Neuron (in vitro differentiated cells): Measurements from ENCODE around the gene S100A13.
"Not testable (repeated sequence)": the region's sequence is repeated elsewhere in the genome, so short reads cannot be mapped to it uniquely, and the experiment has no call there.

Source experiments
- H2AFZ ChIP-seq: one replicate; pipeline ENCODE4 v1.6.1; 2013; ENCODE audit warnings: low read depth, mild to moderate bottlenecking, inconsistent platforms, low read length, moderate library complexity
- H3K27me3 ChIP-seq: one replicate; pipeline ENCODE4 v1.6.1; 2013; ENCODE audit warnings: low read length; ENCODE audit not compliant: insufficient read depth
- H3K36me3 ChIP-seq: one replicate; pipeline ENCODE4 v1.6.1; 2013; ENCODE audit warnings: low read length; ENCODE audit not compliant: insufficient read depth
- H3K4me1 ChIP-seq: one replicate; pipeline ENCODE4 v1.6.1; 2013; ENCODE audit warnings: low read length; ENCODE audit not compliant: insufficient read depth
- H3K4me3 ChIP-seq: 2 replicates; pipeline ENCODE4 v1.5.1; 2013; ENCODE audit warnings: mild to moderate bottlenecking, low read length, moderate library complexity
- H3K9me3 ChIP-seq: one replicate; pipeline ENCODE4 v1.6.1; 2013; ENCODE audit warnings: low read length

Gene S100A13

DNA sequence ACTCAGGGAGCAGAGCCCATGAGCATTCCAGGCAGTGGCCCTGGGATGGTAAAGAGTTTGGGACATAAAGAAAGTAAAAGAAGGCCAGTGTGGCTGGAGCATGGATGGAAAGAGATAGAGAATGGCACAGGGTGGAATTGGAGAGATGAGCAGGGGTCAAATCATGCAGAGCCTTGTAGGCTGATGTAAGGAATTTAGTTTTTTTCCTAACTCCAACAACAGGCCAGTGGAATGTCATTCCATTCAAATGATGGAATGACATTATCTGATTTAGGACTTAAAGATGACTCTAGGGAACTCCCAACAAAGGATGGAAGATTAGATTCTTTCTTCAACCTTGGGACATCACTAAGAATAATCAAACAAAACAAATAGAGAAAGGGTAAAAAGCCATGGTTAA, 48.8 kb downstream of the S100A13 start:
- Histone ChIP-seq H2AFZ (no peak overlapping the region), H3K27me3 (no peaks in the 10 kb centered on the region), H3K36me3 (no peaks in the 10 kb centered on the region), H3K9me3 (no peaks in the 10 kb centered on the region), H3K4me1 (peaks cover 17% of the 10 kb centered on the region), H3K4me3 (no peak overlapping the region)

DNA sequence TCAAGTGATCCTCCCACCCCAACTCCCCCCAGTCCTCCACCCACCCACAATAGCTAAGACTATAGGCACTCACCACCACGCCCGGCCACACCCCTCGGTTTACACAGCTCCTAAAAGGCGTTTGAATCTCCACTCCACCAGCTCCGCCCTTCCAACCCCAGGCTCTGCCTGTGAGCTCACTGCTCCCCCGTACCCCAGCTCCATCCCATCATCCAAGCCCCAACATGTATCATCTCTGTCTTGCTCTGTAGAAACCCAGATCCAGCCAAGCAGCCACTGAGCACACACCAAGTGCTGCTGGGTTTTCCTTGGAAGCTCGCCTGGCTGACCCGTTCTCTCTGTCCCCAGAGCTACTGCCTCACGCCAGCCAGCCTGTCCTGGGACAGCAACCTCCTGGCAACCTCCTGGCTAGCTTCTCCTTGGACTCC, 49.7 kb downstream of the S100A13 start:
- Histone ChIP-seq H3K9me3 (no peaks in the 10 kb centered on the region), H3K4me3 (no peak overlapping the region), H3K36me3 (no peaks in the 10 kb centered on the region), H3K4me1 (peaks cover 20% of the 10 kb centered on the region), H3K27me3 (no peaks in the 10 kb centered on the region), H2AFZ (no peak overlapping the region)

DNA sequence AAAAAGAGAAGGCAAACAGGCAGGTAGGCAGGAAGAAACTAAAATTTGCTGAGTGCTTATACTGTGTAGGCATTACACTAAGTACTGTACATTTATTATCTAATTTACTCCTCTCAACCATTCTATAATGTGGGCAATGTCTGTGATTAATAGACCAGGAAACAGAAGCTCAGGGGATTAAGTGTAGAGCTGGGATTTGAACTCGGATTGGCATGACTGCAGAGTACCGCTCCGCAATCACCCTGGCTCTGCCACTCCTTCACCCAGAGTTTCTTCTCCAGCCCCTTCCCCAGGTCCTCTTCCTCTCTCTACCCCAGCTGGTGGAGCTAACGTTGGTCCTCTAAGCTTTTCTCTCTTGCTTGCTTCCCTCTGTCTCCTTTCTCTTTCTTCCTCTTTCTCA, 50.2 kb downstream of the S100A13 start:
- Histone ChIP-seq H3K9me3 (no peaks in the 10 kb centered on the region), H3K4me3 (no peak overlapping the region), H3K27me3 (no peaks in the 10 kb centered on the region), H3K36me3 (no peaks in the 10 kb centered on the region), H3K4me1 (peaks cover 20% of the 10 kb centered on the region), H2AFZ (no peak overlapping the region)

DNA sequence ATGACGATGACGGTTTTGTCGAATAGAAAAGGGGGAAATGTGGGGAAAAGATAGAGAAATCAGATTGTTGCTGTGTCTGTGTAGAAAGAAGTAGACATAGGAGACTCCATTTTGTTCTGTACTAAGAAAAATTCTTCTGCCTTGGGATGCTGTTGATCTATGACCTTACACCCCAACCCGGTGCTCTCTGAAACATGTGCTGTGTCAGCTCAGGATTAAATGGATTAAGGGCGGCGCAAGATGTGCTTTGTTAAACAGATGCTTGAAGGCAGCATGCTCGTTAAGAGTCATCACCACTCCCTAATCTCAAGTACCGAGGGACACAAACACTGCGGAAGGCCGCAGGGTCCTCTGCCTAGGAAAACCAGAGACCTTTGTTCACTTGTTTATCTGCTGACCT, 51.8 kb downstream of the S100A13 start:
- not testable (repeated sequence) for H3K4me3 ChIP-seq, H3K27me3 ChIP-seq, H2AFZ ChIP-seq, H3K36me3 ChIP-seq, H3K9me3 ChIP-seq
- H3K4me1 ChIP-seq, result peaks cover 20% of the 10 kb centered on the region

DNA sequence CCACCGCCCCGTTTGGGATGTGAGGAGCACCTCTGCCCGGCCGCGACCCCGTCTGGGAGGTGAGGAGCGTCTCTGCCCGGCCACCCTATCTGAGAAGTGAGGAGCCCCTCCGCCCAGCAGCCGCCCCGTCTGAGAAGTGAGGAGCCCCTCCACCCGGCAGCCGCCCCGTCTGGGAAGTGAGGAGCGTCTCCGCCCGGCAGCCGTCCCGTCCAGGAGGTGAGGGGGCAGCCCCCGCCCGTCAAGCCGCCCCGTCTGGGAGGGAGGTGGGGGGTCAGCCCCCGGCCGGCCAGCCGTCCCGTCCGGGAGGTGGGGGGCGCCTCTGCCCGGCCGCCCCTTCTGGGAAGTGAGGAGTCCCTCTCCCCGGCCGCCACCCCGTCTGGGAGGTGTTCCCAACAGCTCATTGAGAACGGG, 52.2 kb downstream of the S100A13 start:
- H2AFZ ChIP-seq, H3K27me3 ChIP-seq: not testable (repeated sequence)
- peaks cover 20% of the 10 kb centered on the region for H3K4me1 ChIP-seq

DNA sequence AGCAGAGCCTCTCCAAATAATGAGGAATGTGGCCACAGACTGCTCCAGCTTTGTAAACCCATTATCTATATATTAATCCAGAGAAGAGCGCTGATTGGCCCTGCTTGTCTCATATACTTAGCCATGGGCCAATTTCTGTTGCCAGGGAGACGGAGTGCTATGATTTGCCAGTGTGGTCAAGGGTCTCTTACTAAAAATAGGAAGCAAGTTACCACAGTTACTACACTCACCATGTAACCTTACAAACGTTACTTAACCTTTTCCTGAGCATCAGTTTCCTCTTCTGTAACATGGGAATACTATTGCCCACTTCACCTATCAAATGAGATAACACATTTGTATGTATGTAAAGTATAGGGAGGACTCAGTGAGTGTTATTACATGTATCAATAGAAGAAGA, 54.0 kb downstream of the S100A13 start:
- Histone ChIP-seq H3K36me3 (no peaks in the 10 kb centered on the region), H3K4me3 (no peak overlapping the region), H3K27me3 (no peaks in the 10 kb centered on the region), H2AFZ (no peak overlapping the region), H3K9me3 (no peaks in the 10 kb centered on the region), H3K4me1 (peaks cover 15% of the 10 kb centered on the region)

More for the DNA sequence above, 52.2 kb downstream of the S100A13 start:
- not testable (repeated sequence) for H3K9me3 ChIP-seq, H3K4me3 ChIP-seq, H3K36me3 ChIP-seq

DNA sequence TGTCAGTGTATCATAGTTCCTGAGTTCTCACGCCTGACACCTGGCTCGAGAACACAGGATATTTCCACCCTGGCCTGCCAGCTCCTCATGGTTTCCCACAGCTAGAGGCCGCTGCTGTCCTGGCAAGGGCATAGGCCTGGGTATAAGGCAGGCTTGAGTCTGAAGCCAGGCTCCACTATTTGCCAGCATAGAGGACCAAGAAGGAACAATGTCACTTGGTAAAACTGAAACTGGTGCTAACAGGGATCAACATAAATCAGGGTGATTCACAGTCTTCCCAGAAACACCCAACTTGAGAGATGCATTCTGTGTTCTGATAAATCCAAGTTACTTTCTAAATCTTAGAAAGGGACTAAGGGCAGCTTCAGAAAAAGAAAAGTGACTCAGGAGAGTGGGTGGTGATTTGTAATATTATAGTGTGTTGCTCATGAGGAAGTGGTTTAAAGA, 54.7 kb downstream of the S100A13 start:
- no peak overlapping the region for H2AFZ ChIP-seq
- no peaks in the 10 kb centered on the region for H3K36me3 ChIP-seq
- H3K27me3 ChIP-seq, result no peaks in the 10 kb centered on the region
- H3K4me1 ChIP-seq, result peaks cover 7% of the 10 kb centered on the region
- H3K9me3 ChIP-seq, result no peaks in the 10 kb centered on the region
- no peak overlapping the region for H3K4me3 ChIP-seq

DNA sequence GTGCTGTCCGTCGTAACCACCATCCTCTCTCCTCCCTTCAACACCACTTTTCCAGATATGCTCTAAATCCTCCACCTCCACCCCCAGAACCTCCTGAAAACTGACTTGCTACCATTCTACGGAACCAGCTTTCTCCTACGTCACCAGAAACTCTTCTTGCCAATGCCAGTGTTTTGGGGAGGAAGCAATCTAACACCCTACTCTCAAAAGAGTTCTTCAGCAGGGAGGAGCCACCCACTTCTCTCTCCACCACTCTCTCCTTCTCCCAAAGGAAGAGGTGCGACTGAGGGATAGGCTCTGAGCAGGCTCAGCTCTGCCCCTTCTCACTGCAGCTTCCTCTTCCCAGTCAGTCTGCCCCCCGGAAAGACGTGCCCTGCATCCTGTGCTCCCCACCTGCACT, 55.6 kb downstream of the S100A13 start:
- H2AFZ ChIP-seq, result no peak overlapping the region
- no peaks in the 10 kb centered on the region for H3K9me3 ChIP-seq
- H3K36me3 ChIP-seq, result no peaks in the 10 kb centered on the region
- no peaks in the 10 kb centered on the region for H3K27me3 ChIP-seq
- H3K4me3 ChIP-seq, result no peak overlapping the region
- peaks cover 9% of the 10 kb centered on the region for H3K4me1 ChIP-seq

DNA sequence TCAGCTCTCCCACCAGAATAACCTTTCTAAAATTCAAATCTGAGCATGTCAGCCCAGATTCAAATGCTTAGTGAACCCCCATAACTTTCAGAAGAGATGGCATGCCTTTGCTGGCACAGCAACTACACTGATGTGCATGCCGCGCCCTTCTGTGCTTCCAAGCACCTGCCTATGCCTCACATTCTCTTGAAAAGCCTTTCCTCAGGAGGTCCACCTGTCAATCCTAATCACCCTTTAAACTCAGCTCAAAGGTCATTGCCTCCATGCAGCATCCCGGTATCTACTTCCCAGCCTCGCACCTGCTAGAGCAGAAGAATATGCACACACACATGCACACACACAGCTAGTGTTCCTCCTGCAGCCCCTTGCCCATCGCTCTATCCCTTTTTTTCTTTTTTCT, 56.4 kb downstream of the S100A13 start:
- H2AFZ ChIP-seq, result no peak overlapping the region
- H3K4me3 ChIP-seq, result no peak overlapping the region
- no peaks in the 10 kb centered on the region for H3K27me3 ChIP-seq
- H3K36me3 ChIP-seq, result no peaks in the 10 kb centered on the region
- peaks cover 16% of the 10 kb centered on the region for H3K4me1 ChIP-seq
- H3K9me3 ChIP-seq, result no peaks in the 10 kb centered on the region

DNA sequence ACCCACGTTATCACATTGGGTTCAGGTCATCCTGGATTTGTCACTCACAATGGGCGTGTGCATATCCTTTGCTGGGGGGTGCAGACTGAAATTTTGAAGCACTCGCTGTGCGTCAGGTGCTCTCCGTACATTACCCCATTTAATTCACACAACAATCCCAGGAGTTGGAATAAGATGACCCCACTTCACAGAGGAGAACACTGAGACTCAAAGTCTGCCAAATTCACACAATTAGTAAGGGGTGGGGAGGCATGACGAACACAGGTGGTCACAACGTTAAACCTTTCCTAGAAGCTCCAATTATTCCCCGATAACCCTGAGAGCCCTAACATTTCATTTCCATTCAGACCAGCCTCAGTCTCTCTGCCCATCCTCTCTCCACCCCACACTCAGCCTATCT, 57.8 kb downstream of the S100A13 start:
- Histone ChIP-seq H3K4me3 (no peak overlapping the region), H3K9me3 (no peaks in the 10 kb centered on the region), H3K4me1 (peaks cover 21% of the 10 kb centered on the region), H3K27me3 (no peaks in the 10 kb centered on the region), H3K36me3 (no peaks in the 10 kb centered on the region), H2AFZ (no peak overlapping the region)
